Thyroid gland (tissue), 4 donors: ENCODE data around the gene VAV3. TPM values are rescaled to one million over a fixed set of nuclear protein-coding genes. Genes with fewer than 3 reads are reported as not detected.

Experiments
- DNase-seq, 2 donors: peaks; one replicate each; pipeline ENCODE4 v3.0.0-alpha.2; 2019
- H3K27ac ChIP-seq, 3 donors: fragments of 200-600 bp; sonication (generic); 1 replicate in 2 of 3; 2 replicates in 1 of 3; pipeline ENCODE4 v1.5.1; 2016 to 2019; ENCODE audit warnings: mild to moderate bottlenecking in 1 of 3, moderate library complexity in 1 of 3
- H3K27me3 ChIP-seq: fragments of 200-600 bp; sonication (generic); one replicate; pipeline ENCODE4 v1.5.1; 2019
- H3K36me3 ChIP-seq, 2 donors: fragments of 200-600 bp; sonication (generic); one replicate each; pipeline ENCODE4 v1.5.1; 2016 to 2019
- H3K4me1 ChIP-seq, 2 donors: fragments of 200-600 bp; sonication (generic); one replicate each; pipeline ENCODE4 v1.5.1; 2017 to 2019
- H3K4me3 ChIP-seq, 3 donors: fragments of 200-600 bp; sonication (generic); replicated peaks in 1 of 3; 1 replicate in 2 of 3; 2 replicates in 1 of 3; pipeline ENCODE4 v1.5.1; 2016; ENCODE audit warnings: mild to moderate bottlenecking in 1 of 3
- H3K9me3 ChIP-seq: fragments of 200-600 bp; sonication (generic); one replicate; pipeline ENCODE4 v1.5.1; 2017
- POLR2A ChIP-seq, 2 donors: fragments of 450-650 bp; IDR thresholded peaks; one replicate each; pipeline ENCODE4 v1.6.1; 2017; ENCODE audit warnings: antibody characterized with exemption in 2 of 2, mild to moderate bottlenecking in 2 of 2, moderate library complexity in 1 of 2
- WGBS, 2 donors: methylation state at CpG; one replicate each; pipeline ENCODE4 v1.1.5; 2017; 5-methylcytosine and 5-hydroxymethylcytosine counted together
- intact Hi-C: fragments of 100-400 bp; cut with DNase I; formaldehyde crosslinking; loops from one replicate; pipeline ENCODE4 v1.15.1; 2023
- total RNA-seq, 4 donors: library from RNA; depleted of rRNA; stranded (reverse); fragments of >200 nt; gene quantifications; one replicate each; pipeline ENCODE4 v1.2.3, GENCODE V29; 2016
- TF ChIP-seq, protein P1 (sequence below), 6 experiments: fragments of 200-600 bp in 3 of 6; fragments of 450-650 bp in 3 of 6; sonication (generic) in 3 of 6; IDR thresholded peaks; one replicate each; pipeline ENCODE4 v1.5.1; 2016 to 2019; ENCODE audit warnings: antibody characterized with exemption in 6 of 6, mild to moderate bottlenecking in 2 of 6, inconsistent platforms in 1 of 6, moderate library complexity in 1 of 6

The VAV3 gene
- total RNA-seq, 4 donors from 2014 or later: 14.8 to 22.8 (median 18.8) TPM

DNA sequence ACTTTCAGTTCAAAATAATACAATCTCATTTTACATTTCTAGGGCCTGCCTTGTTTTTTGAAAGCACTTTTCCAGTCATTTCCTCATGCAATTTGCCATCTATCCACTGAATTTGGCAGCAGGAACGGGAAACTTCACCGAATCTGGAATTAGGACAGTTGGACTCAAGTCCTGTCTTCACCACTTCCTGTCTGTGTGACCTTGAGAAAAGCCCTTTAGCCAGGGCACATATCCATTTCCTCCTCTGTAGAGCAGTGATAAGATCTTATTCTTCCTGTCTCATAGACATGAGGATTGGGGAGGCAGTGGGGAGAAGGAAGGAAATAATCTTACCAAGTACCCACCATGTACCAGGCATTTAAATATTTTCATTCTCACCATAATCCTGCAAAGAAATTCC, 12.0 kb downstream of the VAV3 start:
- 55 to 69% methylated on average over 2 of the region's 2 CpGs for WGBS, 2 donors
- no peak overlapping the region for H3K4me3 ChIP-seq
- no peak for TF ChIP-seq POLR2A (IDR thresholded peaks at IDR 0.05)
- TF ChIP-seq, protein P1, sequence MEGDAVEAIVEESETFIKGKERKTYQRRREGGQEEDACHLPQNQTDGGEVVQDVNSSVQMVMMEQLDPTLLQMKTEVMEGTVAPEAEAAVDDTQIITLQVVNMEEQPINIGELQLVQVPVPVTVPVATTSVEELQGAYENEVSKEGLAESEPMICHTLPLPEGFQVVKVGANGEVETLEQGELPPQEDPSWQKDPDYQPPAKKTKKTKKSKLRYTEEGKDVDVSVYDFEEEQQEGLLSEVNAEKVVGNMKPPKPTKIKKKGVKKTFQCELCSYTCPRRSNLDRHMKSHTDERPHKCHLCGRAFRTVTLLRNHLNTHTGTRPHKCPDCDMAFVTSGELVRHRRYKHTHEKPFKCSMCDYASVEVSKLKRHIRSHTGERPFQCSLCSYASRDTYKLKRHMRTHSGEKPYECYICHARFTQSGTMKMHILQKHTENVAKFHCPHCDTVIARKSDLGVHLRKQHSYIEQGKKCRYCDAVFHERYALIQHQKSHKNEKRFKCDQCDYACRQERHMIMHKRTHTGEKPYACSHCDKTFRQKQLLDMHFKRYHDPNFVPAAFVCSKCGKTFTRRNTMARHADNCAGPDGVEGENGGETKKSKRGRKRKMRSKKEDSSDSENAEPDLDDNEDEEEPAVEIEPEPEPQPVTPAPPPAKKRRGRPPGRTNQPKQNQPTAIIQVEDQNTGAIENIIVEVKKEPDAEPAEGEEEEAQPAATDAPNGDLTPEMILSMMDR (IDR thresholded peaks at IDR 0.05): no peak
- intact Hi-C loops: no loop called here
- DNase-seq: no peak
- H3K4me1 ChIP-seq: peaks cover 0 to 11% of the 10 kb centered on the region in 2 donors
- no peaks in the 10 kb centered on the region for H3K27me3 ChIP-seq
- H3K27ac ChIP-seq: peak overlapping the region in 1 of 3 donors; percentile 17
- H3K36me3 ChIP-seq: no peaks in the 10 kb centered on the region
- no peaks in the 10 kb centered on the region for H3K9me3 ChIP-seq

DNA sequence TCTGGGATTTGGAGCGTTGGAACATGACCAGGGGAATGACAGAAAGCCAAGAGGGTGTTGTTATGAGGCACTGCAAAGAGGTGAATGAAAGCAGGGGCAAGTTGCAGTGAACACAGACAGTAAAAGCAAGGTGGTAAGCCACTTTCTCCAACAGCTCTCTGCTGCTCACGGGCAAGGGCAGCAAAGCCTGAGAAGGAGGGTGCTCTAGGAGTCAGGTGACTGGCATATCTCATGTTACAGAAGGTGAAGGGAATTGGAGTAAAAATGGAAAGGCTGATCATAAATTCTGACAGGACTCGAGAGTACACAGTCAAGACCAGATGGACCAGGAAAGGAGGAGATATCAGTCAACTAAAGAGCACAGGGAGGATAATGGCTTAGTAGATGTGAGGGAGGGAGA, 14.5 kb downstream of the VAV3 start:
- H3K4me3 ChIP-seq: no peak overlapping the region
- 69 to 74% methylated on average over 3 of the region's 3 CpGs for WGBS, 2 donors
- TF ChIP-seq POLR2A (IDR thresholded peaks at IDR 0.05): no peak
- TF ChIP-seq, protein P1 (IDR thresholded peaks at IDR 0.05): no peak
- DNase-seq: no peak
- intact Hi-C loops: no loop called here
- H3K27ac ChIP-seq: no peak overlapping the region
- no peaks in the 10 kb centered on the region for H3K36me3 ChIP-seq
- H3K4me1 ChIP-seq: peaks cover 0 to 11% of the 10 kb centered on the region in 2 donors
- no peaks in the 10 kb centered on the region for H3K9me3 ChIP-seq
- no peaks in the 10 kb centered on the region for H3K27me3 ChIP-seq

DNA sequence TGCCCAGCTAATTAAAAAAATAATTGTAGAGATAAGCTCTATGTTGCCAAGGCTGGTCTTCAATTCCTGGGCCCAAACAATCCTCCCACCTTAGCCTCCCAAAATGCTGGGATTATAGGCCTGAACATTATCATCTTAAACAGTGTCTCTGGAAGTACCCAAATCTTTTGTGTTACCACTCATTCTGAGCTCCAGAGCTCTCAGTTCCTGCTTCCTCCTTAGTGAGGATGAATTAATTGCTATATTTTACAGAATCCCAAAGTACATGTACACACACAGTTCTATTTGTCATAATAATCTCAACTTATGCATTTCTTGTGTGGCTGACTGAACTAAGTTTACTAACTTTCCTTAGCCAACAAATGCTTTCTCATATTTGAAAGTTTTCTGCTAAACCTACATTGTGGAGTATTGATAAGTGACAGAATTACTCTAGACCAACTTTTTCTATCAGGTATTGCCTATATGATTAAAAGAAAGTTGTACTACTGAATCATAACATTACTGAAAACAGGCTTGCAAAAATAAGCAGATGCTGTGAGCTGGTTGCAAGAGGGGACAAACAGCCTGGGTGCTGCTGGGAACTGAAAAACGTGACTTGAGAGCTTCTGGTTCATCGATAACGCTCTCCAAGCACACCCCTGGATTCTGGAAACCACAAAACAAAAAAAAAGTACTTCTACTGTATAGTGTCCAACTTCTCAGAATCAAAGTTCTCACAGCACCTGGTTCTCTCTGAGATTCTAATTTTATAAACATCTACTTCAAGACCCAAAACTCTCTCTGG, 15.3 kb downstream of the VAV3 start:
- no peak for TF ChIP-seq POLR2A (IDR thresholded peaks at IDR 0.05)
- TF ChIP-seq, protein P1 (IDR thresholded peaks at IDR 0.05): no peak
- Histone ChIP-seq H3K9me3 (no peaks in the 10 kb centered on the region), H3K4me3 (no peak overlapping the region), H3K27ac (no peak overlapping the region), H3K27me3 (no peaks in the 10 kb centered on the region), H3K4me1 (peaks cover 0 to 11% of the 10 kb centered on the region in 2 donors), H3K36me3 (no peaks in the 10 kb centered on the region)
- WGBS, 2 donors: 46 to 70% methylated on average over 3 of the region's 3 CpGs
- intact Hi-C loops: no loop called here
- DNase-seq: no peak

DNA sequence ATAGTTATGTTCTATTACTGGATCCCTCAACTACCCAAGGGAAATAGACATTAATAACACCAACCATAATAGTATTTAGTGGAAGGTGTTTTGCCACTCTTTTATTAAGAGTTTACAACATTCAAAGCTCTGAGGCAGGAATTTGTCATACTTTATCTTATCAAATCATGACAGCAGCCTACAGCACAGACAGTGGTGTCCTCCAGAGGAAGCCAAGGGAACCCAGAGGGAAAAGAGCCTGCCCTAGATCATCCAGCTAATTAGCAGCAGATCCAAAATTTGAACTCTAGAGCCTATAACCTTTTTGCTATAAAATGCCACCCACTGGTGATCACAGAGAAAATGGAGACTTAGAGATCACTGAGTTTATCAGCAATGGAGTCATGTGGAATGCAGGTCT, 18.2 kb downstream of the VAV3 start:
- TF ChIP-seq POLR2A (IDR thresholded peaks at IDR 0.05): no peak
- TF ChIP-seq, protein P1 (IDR thresholded peaks at IDR 0.05): no peak
- H3K9me3 ChIP-seq: no peaks in the 10 kb centered on the region
- intact Hi-C loops: no loop called here
- H3K4me3 ChIP-seq: no peak overlapping the region
- no peaks in the 10 kb centered on the region for H3K27me3 ChIP-seq
- no peaks in the 10 kb centered on the region for H3K36me3 ChIP-seq
- no peak for DNase-seq
- no peak overlapping the region for H3K27ac ChIP-seq
- no peaks in the 10 kb centered on the region for H3K4me1 ChIP-seq

DNA sequence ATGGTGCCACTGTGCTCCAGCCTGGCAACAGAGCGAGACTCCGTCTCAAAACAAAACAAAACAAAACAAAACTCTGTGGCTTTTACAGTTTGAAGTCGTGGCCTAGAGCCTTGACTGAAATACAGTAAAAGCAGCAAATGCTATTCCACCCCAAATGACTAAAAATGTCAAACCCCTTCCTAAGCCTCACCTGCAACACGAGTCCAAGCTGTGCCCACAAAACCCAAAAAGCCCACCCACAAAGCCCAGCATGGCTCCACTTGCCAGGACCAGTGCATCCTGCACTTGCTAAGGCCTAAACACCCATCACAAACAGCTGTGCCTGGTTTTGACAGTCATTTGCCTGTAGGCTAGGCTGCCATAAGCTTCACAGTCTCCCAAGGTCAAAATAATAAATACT, 21.3 kb downstream of the VAV3 start:
- no peaks in the 10 kb centered on the region for H3K36me3 ChIP-seq
- no peak overlapping the region for H3K4me3 ChIP-seq
- H3K4me1 ChIP-seq: no peaks in the 10 kb centered on the region
- no peak overlapping the region for H3K27ac ChIP-seq
- 93 to 94% methylated on average over 4 of the region's 4 CpGs for WGBS, 2 donors
- H3K27me3 ChIP-seq: no peaks in the 10 kb centered on the region
- TF ChIP-seq, protein P1 (IDR thresholded peaks at IDR 0.05): no peak
- no peak for TF ChIP-seq POLR2A (IDR thresholded peaks at IDR 0.05)
- no peaks in the 10 kb centered on the region for H3K9me3 ChIP-seq
- no peak for DNase-seq
- intact Hi-C loops: no loop called here
